Stimulated activated memory B cell treated with anti-CD40 and anti-IgM and Interleukin-4, amounts not matched to agents 10 μg/mL and 1 μg/mL and 100 μg/mL, for 72 hours (primary cell): ENCODE results near the gene ZNF526.

ENCODE experiments used
- ATAC-seq: fragments of 150-1000 bp; cut with Tn5 transposase; 2 replicates; pipeline ENCODE4 v1.10.0; 2021
- H3K27ac Mint-ChIP-seq: one replicate; pipeline ENCODE4 v1.8.0; 2022; ENCODE audit warnings: mild to moderate bottlenecking, mixed read lengths
- H3K27me3 Mint-ChIP-seq: one replicate; pipeline ENCODE4 v1.8.0; 2022; ENCODE audit warnings: mixed read lengths
- H3K36me3 Mint-ChIP-seq: one replicate; pipeline ENCODE4 v1.8.0; 2022; ENCODE audit warnings: mixed read lengths
- H3K4me1 Mint-ChIP-seq: one replicate; pipeline ENCODE4 v1.8.0; 2022; ENCODE audit warnings: mixed read lengths
- H3K4me3 Mint-ChIP-seq: one replicate; pipeline ENCODE4 v1.8.0; 2022; ENCODE audit warnings: mild to moderate bottlenecking, moderate library complexity, mixed read lengths
- H3K9me3 Mint-ChIP-seq: one replicate; pipeline ENCODE4 v1.8.0; 2022; ENCODE audit warnings: mixed read lengths

The ZNF526 gene

DNA sequence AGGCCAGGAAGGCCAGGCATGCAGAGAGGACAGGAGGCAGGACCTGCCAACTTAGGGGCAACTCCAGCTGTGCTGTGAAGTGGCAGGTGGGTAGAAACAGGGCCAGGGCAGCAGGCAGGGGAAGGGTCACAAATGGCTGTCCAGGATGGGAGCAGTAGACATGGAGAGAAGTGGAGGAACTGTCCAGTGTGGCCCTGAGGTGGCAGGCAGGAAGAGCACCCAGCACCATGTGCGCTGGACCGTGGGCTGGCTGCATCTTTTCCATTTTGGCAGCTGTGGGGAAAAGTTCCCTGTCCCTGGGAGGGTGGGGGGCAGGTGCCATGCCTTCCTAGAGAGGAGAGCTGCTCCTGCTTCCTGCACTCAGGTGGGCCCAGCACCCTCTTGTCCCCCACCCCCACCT is 16.4 kb upstream of the ZNF526 start:
- Mint-ChIP-seq H3K4me3 (no peak overlapping the region), H3K9me3 (no peaks in the 10 kb centered on the region), H3K27me3 (no peaks in the 10 kb centered on the region), H3K27ac (peak overlapping the region; percentile 87), H3K36me3 (peaks cover 50% of the 10 kb centered on the region), H3K4me1 (peaks cover 72% of the 10 kb centered on the region)
- ATAC-seq: no peak

DNA sequence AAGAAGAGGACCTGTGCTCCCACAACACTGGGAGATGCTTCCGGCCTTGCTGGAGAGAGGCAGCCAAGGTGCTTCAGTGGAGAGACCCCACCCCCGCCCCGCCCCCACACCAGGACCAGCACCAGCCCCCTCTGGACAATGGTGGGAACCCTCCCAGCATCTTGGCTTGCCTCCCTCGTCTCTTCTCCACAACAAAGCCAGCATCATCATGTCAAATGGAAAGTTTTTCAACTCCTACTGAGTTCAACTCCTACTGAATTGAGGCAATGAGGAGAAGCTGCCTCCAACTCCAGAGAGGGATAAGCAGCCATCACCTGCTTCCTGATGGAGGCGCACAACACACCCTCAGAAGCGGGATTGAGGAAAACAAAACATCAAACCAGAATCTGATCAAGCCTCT is 15.4 kb upstream of the ZNF526 start:
- Mint-ChIP-seq H3K4me3 (no peak overlapping the region), H3K27me3 (no peaks in the 10 kb centered on the region), H3K36me3 (peaks cover 58% of the 10 kb centered on the region), H3K27ac (no peak overlapping the region), H3K9me3 (no peaks in the 10 kb centered on the region), H3K4me1 (peaks cover 62% of the 10 kb centered on the region)
- no peak for ATAC-seq

DNA sequence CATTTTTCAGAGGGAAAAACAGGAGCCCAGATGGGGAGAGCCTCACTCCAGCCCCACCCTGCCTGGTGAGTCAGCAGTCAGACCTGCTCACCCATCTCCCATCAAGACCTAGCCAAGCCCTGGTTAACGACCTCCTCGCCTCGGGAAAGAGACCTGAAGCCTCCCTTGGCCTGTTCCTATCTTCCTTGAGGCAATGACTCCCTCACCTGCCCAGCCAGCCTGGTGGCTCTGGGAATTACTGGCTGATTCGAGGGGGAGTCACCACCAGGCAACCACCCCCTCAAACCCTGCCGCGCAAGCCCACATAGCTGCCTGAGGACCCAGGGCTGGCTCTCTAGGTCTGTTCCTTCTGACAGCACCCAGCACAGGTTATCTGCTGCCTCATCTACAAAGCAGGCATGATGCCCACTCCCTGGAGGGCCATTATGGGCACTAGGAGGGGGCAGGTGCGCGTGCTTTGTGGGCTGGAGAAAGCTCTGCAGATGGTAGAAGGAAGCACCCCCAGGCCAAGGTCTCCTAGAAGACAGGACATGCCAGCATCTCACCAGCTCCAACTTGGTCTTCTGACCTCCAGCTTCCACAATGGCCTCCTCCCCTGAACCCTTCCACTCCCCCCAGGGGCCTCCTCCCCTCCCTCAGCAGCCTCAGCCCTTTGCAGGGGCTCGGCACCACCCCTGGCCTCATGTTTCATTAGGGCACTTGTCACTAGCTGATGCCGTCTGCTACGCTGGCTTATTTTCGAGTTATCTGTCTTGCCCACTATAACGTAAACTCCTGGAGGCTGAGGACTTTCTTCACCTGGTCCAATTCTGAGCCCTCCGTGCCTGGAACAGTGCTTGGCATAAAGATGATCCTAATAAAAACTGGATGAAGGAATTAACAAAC is 13.0 kb upstream of the ZNF526 start:
- ATAC-seq: no peak
- H3K27ac Mint-ChIP-seq: peak overlapping the region; percentile 38
- peaks cover 37% of the 10 kb centered on the region for H3K4me1 Mint-ChIP-seq
- no peaks in the 10 kb centered on the region for H3K9me3 Mint-ChIP-seq
- H3K36me3 Mint-ChIP-seq: peaks cover 65% of the 10 kb centered on the region
- no peaks in the 10 kb centered on the region for H3K27me3 Mint-ChIP-seq
- H3K4me3 Mint-ChIP-seq: no peak overlapping the region

DNA sequence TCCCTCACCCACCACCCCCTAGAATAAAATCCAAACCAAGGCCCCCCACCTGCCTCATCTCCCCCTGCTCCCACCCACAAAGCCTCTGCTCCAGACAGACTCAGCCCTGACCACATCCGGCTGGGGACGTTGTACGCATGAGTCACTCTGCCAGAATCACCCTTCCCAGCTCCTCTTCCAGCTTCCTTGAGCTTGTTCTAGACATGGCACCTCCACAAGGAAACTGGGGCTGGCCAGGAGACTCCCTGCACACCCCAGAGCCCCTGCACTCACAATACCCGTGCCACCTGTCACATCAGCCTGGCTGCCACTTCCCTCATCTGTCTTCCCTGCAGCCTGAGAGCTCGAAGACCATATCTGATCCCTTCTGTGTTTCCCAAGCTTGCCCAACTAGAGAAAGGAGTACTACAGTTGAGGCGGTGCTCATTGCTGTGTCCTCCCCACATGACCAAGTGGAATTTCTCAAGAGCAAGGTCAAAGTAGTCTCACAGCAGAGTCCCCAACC is 12.3 kb upstream of the ZNF526 start:
- Mint-ChIP-seq H3K36me3 (peaks cover 67% of the 10 kb centered on the region), H3K27me3 (no peaks in the 10 kb centered on the region), H3K27ac (peak overlapping the region; percentile 33), H3K4me3 (no peak overlapping the region), H3K9me3 (no peaks in the 10 kb centered on the region), H3K4me1 (peaks cover 33% of the 10 kb centered on the region)
- no peak for ATAC-seq

DNA sequence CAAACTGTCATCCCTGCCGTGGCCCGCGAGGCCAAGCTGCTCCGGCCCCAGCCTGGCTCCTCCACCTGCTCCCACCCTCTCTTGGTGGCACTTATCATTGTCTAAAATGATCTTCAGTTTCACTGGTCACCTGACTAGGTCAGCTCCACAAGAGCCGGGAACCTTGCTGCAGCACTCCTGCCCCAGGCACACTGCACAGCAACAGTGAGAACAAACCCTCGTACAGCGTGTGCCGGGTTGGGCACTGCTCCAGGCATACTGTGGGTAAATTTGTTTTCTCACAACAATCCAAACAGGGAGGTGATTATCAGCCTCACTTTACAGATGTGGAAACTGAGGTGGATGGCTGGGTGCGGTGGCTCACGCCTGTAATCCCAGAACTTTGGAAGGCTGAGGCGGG is 11.5 kb upstream of the ZNF526 start:
- Mint-ChIP-seq H3K36me3 (peaks cover 67% of the 10 kb centered on the region), H3K27ac (peak overlapping the region; percentile 35), H3K27me3 (no peaks in the 10 kb centered on the region), H3K4me1 (peaks cover 33% of the 10 kb centered on the region), H3K9me3 (no peaks in the 10 kb centered on the region), H3K4me3 (no peak overlapping the region)
- no peak for ATAC-seq

DNA sequence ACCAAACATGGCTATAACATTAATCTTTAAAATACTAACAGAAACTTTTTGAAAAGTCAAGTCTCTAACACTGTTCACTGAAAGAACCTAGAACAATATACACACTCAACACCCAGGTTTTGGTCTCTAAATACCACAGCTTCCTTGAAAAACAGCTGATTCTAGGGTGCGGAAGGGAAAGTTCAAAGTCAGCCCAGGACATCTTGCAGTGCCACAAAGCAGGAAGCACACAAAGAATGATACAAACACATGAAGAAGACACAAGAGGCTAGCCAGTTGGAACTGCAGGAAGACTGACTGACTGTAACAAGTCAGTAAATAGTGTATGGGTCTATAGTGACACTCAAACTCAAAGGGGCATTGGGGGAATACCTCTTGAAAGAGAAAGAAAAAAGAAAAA is 7.2 kb upstream of the ZNF526 start:
- Mint-ChIP-seq H3K36me3 (peaks cover 39% of the 10 kb centered on the region), H3K27ac (peak overlapping the region; percentile 55), H3K27me3 (no peaks in the 10 kb centered on the region), H3K4me3 (no peak overlapping the region), H3K4me1 (peaks cover 46% of the 10 kb centered on the region), H3K9me3 (no peaks in the 10 kb centered on the region)
- no peak for ATAC-seq

DNA sequence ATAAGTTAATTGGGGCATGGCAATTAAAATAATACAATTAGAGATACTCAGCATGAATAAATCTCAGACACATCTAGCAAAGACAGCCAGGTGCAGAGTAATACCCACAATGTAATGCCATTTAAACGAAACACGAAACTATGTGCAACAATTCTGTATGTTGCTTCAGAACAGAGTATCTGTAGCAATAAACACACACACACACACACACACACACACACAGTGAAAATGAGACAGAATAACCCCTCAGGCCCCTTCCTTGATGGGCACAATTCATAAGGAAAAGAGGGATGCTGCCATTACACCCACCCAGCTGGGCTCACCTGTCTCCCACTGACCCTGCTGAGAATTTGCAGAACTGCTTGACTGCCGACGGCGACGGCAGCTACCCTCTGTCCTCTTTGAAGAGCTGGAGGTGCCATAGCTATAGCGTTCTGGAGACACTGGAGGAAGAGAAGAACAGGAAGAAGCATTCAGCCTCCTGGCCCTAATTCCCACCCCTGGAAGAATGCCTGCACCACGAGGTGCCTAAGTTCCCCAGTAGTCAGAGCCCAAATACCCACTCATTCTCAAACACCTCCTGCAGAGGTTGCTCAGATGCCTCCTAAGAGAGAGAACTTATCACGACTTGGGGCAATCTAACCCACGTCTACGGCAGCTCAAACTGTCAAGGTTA is 5.2 kb upstream of the ZNF526 start:
- no peaks in the 10 kb centered on the region for H3K27me3 Mint-ChIP-seq
- H3K4me3 Mint-ChIP-seq: no peak overlapping the region
- H3K9me3 Mint-ChIP-seq: no peaks in the 10 kb centered on the region
- ATAC-seq: no peak
- peaks cover 47% of the 10 kb centered on the region for H3K4me1 Mint-ChIP-seq
- peaks cover 18% of the 10 kb centered on the region for H3K36me3 Mint-ChIP-seq
- peak overlapping the region; percentile 91 for H3K27ac Mint-ChIP-seq

DNA sequence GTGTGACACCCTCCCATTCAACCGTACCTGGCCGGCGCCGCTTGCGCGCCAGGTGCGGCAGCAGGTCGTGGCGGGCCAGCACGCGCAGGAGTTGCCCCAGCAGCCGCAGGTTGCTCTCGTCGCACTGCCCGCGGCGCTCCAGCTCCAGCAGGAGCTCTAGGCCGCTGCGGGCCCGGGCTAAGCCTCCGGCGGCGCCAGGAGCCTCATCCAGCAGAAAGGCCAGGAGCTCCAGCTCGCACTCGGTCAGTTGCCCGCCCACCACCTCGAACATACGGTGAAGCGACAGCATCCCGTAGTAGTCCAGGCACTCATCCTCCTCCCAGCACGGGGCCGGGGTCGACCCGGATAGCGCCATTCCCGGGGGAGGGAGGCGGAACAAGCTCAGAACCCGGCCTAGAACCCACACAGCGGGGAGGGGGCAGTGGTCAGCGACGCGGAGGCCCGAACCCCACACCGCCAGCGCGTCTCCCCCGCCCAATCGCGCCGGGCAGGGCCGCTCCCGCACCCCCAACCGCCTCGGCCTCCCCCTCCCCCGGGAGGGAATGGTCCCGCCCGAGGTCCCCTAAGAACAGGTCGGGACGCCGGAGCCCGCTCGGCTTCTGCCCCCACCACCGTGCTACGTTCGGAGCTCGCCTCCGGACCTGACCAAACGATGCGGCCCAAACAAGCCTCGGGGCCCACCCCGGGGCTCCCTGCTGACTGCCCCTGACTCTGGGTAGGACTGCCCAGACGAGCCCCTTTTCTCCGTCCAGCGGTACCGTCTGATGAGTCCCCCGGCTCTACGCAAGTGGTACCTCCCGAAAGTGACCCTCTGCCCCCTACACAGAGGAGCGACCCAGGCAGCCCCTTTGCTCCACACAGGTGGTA is 3.2 kb upstream of the ZNF526 start:
- Mint-ChIP-seq H3K4me3 (peak overlapping the region; percentile 80), H3K27ac (peak overlapping the region; percentile 91), H3K9me3 (no peaks in the 10 kb centered on the region), H3K27me3 (no peaks in the 10 kb centered on the region), H3K4me1 (peaks cover 55% of the 10 kb centered on the region), H3K36me3 (peaks cover 14% of the 10 kb centered on the region)
- peak; percentile 21 for ATAC-seq

DNA sequence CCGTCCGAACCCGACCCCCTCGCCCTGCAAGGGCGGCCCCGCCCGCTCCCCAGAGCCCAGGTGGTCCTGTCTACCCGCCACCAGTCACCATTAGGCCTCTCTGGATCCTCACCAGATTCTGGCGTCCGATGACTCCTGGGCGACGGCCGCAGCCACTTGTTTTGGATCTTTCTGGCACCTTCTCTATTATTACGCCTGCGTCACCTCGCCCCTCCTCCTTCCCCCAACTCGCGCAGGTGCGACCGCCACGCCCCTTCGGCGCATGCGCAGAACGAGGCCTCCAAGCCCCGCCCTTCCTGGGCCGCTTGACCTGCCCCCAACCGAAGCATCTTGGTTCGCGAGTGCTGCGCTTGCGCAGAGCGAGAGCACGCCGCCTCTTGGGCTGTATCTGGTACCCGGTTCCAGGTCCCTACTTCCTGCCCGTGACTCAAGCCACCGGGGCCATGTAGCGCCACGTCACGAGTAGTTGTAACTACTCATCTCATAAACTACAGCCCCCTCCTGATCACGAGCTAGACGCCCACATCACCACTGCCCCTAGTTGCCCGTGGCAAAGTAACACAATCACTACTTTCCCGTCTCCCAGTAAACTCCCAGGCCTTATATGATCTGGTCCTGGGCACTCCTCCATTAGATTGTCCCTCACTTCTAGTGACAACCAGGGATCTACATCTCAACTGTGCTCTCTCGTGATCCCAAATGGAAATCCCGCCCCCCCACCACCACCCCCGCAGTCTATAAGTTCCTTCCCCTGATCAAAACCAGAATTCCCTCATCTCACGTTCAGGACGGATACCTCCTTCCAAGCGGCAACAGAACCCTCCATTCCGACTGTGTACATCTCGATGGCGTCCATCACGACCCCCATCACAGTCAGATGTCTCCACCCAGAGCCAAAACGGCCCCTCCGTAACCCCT is 2.3 kb upstream of the ZNF526 start, which contains the start of gene DEDD2:
Gene DEDD2, minus strand, starts transcription at position 158 of the 918 bp plus-strand sequence. CDS start 670 bp downstream, outside the sequence.
- peaks cover 60% of the 10 kb centered on the region for H3K4me1 Mint-ChIP-seq
- no peaks in the 10 kb centered on the region for H3K27me3 Mint-ChIP-seq
- peaks cover 17% of the 10 kb centered on the region for H3K36me3 Mint-ChIP-seq
- peak; percentile 92 for ATAC-seq
- H3K4me3 Mint-ChIP-seq: peak within 1 kb of the TSS; percentile 80
- peak within 1 kb of the TSS; percentile 91 for H3K27ac Mint-ChIP-seq
- no peaks in the 10 kb centered on the region for H3K9me3 Mint-ChIP-seq

DNA sequence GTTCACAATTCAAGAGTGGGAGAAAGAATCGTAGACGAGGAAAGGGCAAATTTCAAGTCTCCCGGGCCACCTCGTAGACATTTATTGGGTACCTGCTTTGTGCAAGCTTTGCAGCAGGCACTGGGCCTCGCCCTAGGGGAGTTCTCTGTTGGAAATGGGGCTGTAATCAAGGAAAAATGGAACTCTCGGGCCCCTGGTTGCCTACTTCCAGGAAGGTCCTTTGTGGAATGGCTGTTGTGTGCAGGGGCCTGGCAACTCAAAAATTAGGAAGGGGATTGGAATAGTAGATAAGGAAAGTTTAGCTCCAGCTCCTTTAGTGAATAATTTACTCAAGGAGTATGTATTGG is 612 bp downstream of the ZNF526 start:
- Mint-ChIP-seq H3K4me3 (peak overlapping the region; percentile 89), H3K36me3 (peaks cover 17% of the 10 kb centered on the region), H3K27me3 (no peaks in the 10 kb centered on the region), H3K27ac (peak overlapping the region; percentile 85), H3K9me3 (no peaks in the 10 kb centered on the region), H3K4me1 (peaks cover 37% of the 10 kb centered on the region)
- no peak for ATAC-seq

DNA sequence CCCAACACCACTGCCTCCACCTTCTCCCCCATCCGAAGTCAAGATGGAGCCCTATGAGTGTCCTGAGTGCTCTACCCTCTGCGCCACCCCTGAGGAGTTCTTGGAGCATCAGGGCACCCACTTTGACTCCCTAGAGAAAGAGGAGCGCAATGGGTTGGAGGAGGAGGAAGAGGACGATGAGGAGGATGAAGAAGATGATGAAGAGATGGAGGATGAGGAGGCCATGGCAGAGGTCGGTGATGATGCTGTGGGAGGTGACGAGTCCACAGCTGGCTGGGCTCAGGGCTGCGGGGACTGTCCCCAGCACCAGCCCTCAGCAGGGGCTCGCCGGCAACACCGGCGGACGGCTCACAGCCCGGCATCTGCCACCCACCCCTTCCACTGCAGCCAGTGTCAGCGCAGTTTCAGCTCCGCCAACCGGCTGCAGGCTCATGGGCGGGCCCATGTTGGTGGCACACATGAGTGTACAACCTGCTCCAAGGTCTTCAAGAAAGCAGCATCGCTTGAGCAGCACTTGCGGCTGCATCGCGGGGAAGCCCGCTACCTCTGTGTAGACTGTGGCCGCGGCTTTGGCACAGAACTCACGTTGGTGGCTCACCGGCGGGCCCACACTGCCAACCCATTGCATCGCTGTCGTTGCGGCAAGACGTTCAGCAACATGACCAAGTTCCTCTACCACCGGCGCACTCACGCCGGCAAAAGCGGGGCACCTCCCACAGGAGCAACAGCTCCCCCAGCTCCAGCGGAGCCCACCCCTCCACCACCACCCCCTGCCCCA is 5.0 kb downstream of the ZNF526 start:
- H3K27me3 Mint-ChIP-seq: no peaks in the 10 kb centered on the region
- H3K4me3 Mint-ChIP-seq: no peak overlapping the region
- H3K4me1 Mint-ChIP-seq: peaks cover 42% of the 10 kb centered on the region
- H3K36me3 Mint-ChIP-seq: peaks cover 45% of the 10 kb centered on the region
- no peak overlapping the region for H3K27ac Mint-ChIP-seq
- no peaks in the 10 kb centered on the region for H3K9me3 Mint-ChIP-seq
- no peak for ATAC-seq

DNA sequence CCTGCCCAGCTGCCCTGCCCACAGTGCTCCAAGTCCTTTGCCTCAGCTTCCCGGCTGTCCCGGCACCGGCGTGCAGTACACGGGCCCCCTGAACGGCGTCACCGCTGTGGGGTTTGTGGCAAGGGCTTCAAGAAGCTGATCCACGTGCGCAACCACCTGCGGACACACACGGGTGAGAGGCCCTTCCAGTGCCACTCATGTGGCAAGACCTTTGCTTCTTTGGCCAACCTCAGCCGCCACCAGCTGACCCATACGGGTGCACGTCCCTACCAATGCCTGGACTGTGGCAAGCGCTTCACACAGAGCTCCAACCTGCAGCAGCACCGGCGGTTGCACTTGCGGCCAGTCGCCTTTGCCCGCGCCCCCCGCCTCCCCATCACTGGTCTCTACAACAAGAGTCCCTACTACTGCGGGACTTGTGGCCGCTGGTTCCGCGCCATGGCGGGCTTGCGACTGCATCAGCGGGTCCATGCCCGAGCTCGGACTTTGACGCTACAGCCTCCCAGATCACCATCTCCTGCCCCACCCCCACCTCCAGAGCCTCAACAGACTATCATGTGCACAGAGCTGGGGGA is 5.7 kb downstream of the ZNF526 start:
- no peak for ATAC-seq
- H3K9me3 Mint-ChIP-seq: no peaks in the 10 kb centered on the region
- H3K4me3 Mint-ChIP-seq: no peak overlapping the region
- peaks cover 51% of the 10 kb centered on the region for H3K36me3 Mint-ChIP-seq
- no peak overlapping the region for H3K27ac Mint-ChIP-seq
- H3K27me3 Mint-ChIP-seq: no peaks in the 10 kb centered on the region
- H3K4me1 Mint-ChIP-seq: peaks cover 39% of the 10 kb centered on the region

DNA sequence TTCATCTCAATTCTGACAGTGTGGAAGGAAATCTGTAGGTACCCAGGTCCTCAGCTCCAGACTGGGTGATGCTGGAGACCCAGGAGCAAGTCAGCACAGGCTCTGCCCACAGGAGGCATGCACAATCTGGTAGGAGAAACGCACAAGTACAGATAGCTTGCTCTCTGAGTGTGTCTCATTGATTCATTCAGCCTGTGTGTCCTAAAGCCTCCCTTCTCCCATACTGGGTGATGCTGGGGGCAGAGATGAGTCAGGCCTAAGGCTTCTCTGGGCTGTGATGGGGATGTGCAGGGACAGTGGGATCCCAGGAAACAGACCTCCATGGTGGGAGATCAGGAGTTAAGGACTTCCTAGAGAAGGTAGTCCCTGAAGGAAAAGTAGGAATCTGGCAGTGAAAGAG is 6.8 kb downstream of the ZNF526 start:
- peaks cover 59% of the 10 kb centered on the region for H3K36me3 Mint-ChIP-seq
- no peaks in the 10 kb centered on the region for H3K9me3 Mint-ChIP-seq
- H3K4me1 Mint-ChIP-seq: peaks cover 35% of the 10 kb centered on the region
- ATAC-seq: no peak
- no peak overlapping the region for H3K4me3 Mint-ChIP-seq
- H3K27me3 Mint-ChIP-seq: no peaks in the 10 kb centered on the region
- no peak overlapping the region for H3K27ac Mint-ChIP-seq
